ENCODE measurements around the gene HECTD4. TPM values are rescaled to one million over a fixed set of nuclear protein-coding genes. Genes with fewer than 3 reads are reported as not detected.

Gene HECTD4
- total RNA-seq, 1 donor from 2014 or later: 98.8 TPM

DNA sequence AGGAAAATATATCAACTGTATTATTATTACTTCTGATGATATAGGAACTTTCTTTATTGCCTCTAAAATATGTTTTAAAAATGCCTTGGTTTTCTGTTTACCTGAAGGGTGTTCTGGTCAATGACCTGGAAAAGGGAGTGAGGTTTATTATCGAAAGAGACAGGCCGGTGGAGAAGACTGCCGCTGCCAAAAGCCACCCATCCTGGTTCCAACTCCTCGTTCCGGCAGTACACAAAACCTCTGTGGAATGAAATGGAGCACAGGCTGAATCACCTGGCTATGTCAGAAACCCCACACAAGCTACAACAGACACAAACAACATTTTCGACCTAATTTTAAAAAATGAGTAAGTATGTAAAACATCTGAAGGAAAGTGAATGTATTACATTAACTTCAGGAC, 73.6 kb downstream of the HECTD4 start:
- CTCF ChIA-PET: interaction anchor here (1.6 kb wide), 1 partner anchor 78 kb away, joined by 3 read pairs; no protein-coding TSS in a partner anchor
- no peak for ATAC-seq (ENCODE audit: low read depth)
- Mint-ChIP-seq H3K9me3 (no peaks in the 10 kb centered on the region), H3K27me3 (no peaks in the 10 kb centered on the region), H3K27ac (no peak overlapping the region), H3K4me3 (no peak overlapping the region), H3K36me3 (ENCODE audit: low read depth) (peaks cover 65% of the 10 kb centered on the region), H3K4me1 (peaks cover 7% of the 10 kb centered on the region)
- POLR2A ChIA-PET: no interaction called here
- no peak for DNase-seq
- intact Hi-C loops (cut with micrococcal nuclease): loop anchor here (5.0 kb wide), 1 partner anchor 34 kb away; no protein-coding TSS in a partner anchor
- TF ChIP-seq, protein P1, sequence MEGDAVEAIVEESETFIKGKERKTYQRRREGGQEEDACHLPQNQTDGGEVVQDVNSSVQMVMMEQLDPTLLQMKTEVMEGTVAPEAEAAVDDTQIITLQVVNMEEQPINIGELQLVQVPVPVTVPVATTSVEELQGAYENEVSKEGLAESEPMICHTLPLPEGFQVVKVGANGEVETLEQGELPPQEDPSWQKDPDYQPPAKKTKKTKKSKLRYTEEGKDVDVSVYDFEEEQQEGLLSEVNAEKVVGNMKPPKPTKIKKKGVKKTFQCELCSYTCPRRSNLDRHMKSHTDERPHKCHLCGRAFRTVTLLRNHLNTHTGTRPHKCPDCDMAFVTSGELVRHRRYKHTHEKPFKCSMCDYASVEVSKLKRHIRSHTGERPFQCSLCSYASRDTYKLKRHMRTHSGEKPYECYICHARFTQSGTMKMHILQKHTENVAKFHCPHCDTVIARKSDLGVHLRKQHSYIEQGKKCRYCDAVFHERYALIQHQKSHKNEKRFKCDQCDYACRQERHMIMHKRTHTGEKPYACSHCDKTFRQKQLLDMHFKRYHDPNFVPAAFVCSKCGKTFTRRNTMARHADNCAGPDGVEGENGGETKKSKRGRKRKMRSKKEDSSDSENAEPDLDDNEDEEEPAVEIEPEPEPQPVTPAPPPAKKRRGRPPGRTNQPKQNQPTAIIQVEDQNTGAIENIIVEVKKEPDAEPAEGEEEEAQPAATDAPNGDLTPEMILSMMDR (IDR thresholded peaks at IDR 0.05): no peak

DNA sequence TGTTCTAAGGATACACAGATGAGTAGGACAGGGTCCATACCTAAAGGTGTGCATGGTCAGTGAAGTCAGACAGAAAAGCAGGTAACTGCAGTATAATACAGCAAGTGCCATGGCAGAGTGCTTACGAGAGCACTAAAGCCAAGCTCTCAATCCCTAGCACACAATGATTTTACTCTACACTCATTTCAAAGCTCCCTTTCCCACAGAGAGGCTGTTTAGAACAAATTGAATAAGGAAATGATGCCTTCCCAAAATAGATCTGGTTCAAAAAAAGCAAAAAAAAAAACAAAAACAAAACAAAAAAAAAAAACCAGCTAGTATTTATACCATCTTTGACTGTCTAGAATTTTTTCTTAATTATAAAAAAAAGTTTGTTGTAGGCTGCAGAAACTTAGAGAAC, 74.1 kb downstream of the HECTD4 start:
- TF ChIP-seq, protein P1 (IDR thresholded peaks at IDR 0.05): no peak
- POLR2A ChIA-PET: no interaction called here
- intact Hi-C loops (cut with micrococcal nuclease): loop anchor here (5.0 kb wide), 1 partner anchor 34 kb away; no protein-coding TSS in a partner anchor
- Mint-ChIP-seq H3K36me3 (ENCODE audit: low read depth) (peaks cover 69% of the 10 kb centered on the region), H3K4me1 (peaks cover 12% of the 10 kb centered on the region), H3K9me3 (no peaks in the 10 kb centered on the region), H3K27me3 (no peaks in the 10 kb centered on the region), H3K27ac (no peak overlapping the region), H3K4me3 (no peak overlapping the region)
- no peak for DNase-seq
- CTCF ChIA-PET: no interaction called here
- ATAC-seq (ENCODE audit: low read depth): no peak

GRCh38 chr12:112307317-112308011, 74.8 kb downstream of the HECTD4 start:
- POLR2A ChIA-PET: no interaction called here
- peaks cover 17% of the 10 kb centered on the region for H3K4me1 Mint-ChIP-seq
- TF ChIP-seq, protein P1 (IDR thresholded peaks at IDR 0.05): no peak
- H3K27ac Mint-ChIP-seq: no peak overlapping the region
- CTCF ChIA-PET: no interaction called here
- no peak for ATAC-seq (ENCODE audit: low read depth)
- H3K27me3 Mint-ChIP-seq: no peaks in the 10 kb centered on the region
- intact Hi-C loops (cut with micrococcal nuclease): loop anchor here (5.0 kb wide), 1 partner anchor 35 kb away; no protein-coding TSS in a partner anchor
- no peaks in the 10 kb centered on the region for H3K9me3 Mint-ChIP-seq
- peaks cover 71% of the 10 kb centered on the region for H3K36me3 Mint-ChIP-seq (ENCODE audit: low read depth)
- no peak overlapping the region for H3K4me3 Mint-ChIP-seq
- DNase-seq: no peak

- Mint-ChIP-seq H3K4me1 (peaks cover 17% of the 10 kb centered on the region), H3K4me3 (no peak overlapping the region), H3K27me3 (no peaks in the 10 kb centered on the region), H3K9me3 (no peaks in the 10 kb centered on the region), H3K36me3 (ENCODE audit: low read depth) (peaks cover 70% of the 10 kb centered on the region), H3K27ac (no peak overlapping the region)
- intact Hi-C loops (cut with micrococcal nuclease): loop anchor here (5.0 kb wide), 1 partner anchor 36 kb away; no protein-coding TSS in a partner anchor
- no peak for ATAC-seq (ENCODE audit: low read depth)
- CTCF ChIA-PET: no interaction called here
- POLR2A ChIA-PET: no interaction called here
- TF ChIP-seq, protein P1 (IDR thresholded peaks at IDR 0.05): no peak
- DNase-seq: no peak
Observed at GRCh38 chr12:112305951-112306350, 76.3 kb downstream of the HECTD4 start.

DNA sequence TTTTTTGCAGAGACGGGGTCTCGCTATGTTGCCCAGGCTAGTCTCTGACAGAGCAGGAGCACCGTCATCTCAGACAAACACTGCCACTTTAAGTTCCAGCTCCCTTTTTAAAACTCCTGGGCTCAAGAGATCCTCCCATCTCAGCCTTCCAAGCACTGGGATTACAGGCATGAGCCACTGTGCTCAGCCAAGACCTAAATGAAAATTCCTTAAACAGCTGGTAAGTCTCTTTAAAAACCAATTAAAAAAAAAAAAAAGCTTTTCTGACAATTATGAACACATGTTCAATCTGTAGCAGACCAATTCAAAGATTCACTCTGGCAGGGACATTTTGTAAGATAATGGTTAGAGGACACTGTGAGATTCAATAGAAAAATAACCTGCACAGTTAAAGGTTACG, 77.8 kb downstream of the HECTD4 start:
- H3K9me3 Mint-ChIP-seq: no peaks in the 10 kb centered on the region
- peaks cover 76% of the 10 kb centered on the region for H3K36me3 Mint-ChIP-seq (ENCODE audit: low read depth)
- DNase-seq: no peak
- ATAC-seq (ENCODE audit: low read depth): no peak
- CTCF ChIA-PET: no interaction called here
- H3K4me3 Mint-ChIP-seq: no peak overlapping the region
- TF ChIP-seq, protein P1 (IDR thresholded peaks at IDR 0.05): no peak
- H3K27ac Mint-ChIP-seq: no peak overlapping the region
- intact Hi-C loops (cut with micrococcal nuclease): no loop called here
- H3K27me3 Mint-ChIP-seq: no peaks in the 10 kb centered on the region
- POLR2A ChIA-PET: no interaction called here
- peaks cover 17% of the 10 kb centered on the region for H3K4me1 Mint-ChIP-seq

All from activated B cell treated with CpG ODN at 0.5 μM for 24 hours (primary cell).